Spleen (tissue), 11 donors: ENCODE measurements around the gene NBPF3. TPM values are rescaled to one million over a fixed set of nuclear protein-coding genes. Genes with fewer than 3 reads are reported as not detected.

ENCODE experiments used
- DNase-seq: peaks from one replicate; pipeline ENCODE4 v3.0.0-alpha.2; 2020
- H3K27ac ChIP-seq, 8 donors: fragments of 200-600 bp; sonication (generic) in 7 of 8; 1 replicate in 4 of 8; 2 replicates in 4 of 8; pipeline versions ENCODE4 v1.5.0 to v1.8.0; 2016 to 2021; ENCODE audit warnings: inconsistent platforms in 4 of 8, mild to moderate bottlenecking in 4 of 8, moderate library complexity in 1 of 8
- H3K27me3 ChIP-seq, 7 donors: fragments of 200-600 bp; sonication (generic) in 6 of 7; replicated peaks in 1 of 7; 1 replicate in 4 of 7; 2 replicates in 3 of 7; pipeline versions ENCODE4 v1.5.0 to v1.8.0; 2016 to 2021; ENCODE audit warnings: inconsistent platforms in 3 of 7, mild to moderate bottlenecking in 1 of 7
- H3K36me3 ChIP-seq, 6 donors: fragments of 200-600 bp; sonication (generic) in 5 of 6; 1 replicate in 4 of 6; 2 replicates in 2 of 6; pipeline versions ENCODE4 v1.5.0 to v1.8.0; 2016 to 2021; ENCODE audit warnings: inconsistent platforms in 2 of 6
- H3K4me1 ChIP-seq, 6 donors: fragments of 200-600 bp; sonication (generic) in 5 of 6; 1 replicate in 3 of 6; 2 replicates in 3 of 6; pipeline versions ENCODE4 v1.5.0 to v1.8.0; 2016 to 2021; ENCODE audit warnings: inconsistent platforms in 3 of 6
- H3K4me3 ChIP-seq, 8 donors: fragments of 200-600 bp; sonication (generic) in 7 of 8; 1 replicate in 4 of 8; 2 replicates in 4 of 8; pipeline versions ENCODE4 v1.5.0 to v1.8.0; 2016 to 2021; ENCODE audit warnings: inconsistent platforms in 4 of 8, mild to moderate bottlenecking in 4 of 8, moderate library complexity in 2 of 8
- H3K9me3 ChIP-seq, 8 donors: fragments of 200-600 bp; sonication (generic) in 7 of 8; 1 replicate in 4 of 8; 2 replicates in 4 of 8; pipeline versions ENCODE4 v1.5.0 to v1.8.0; 2016 to 2021; ENCODE audit warnings: inconsistent platforms in 4 of 8
- POLR2A ChIP-seq, 3 donors: fragments of 450-650 bp; IDR thresholded peaks; one replicate each; pipeline ENCODE4 v1.5.1; 2017; ENCODE audit warnings: antibody characterized with exemption in 3 of 3, mild to moderate bottlenecking in 1 of 3
- POLR2AphosphoS5 ChIP-seq, 3 donors: sonication (generic); formaldehyde crosslinking; IDR thresholded peaks; one replicate each; pipeline ENCODE4 v1.5.1; 2017; ENCODE audit warnings: antibody characterized with exemption in 3 of 3
- whole genome bisulfite sequencing, 5 donors: extraction: QIAGEN DNeasy Blood & Tissue Kit in 3 of 5; methylation state at CpG; one replicate each; pipeline versions ENCODE4 v1.1.5 to v1.1.7; 2013 to 2018; 5-methylcytosine and 5-hydroxymethylcytosine counted together
- intact Hi-C: fragments of 100-400 bp; cut with DNase I; formaldehyde crosslinking; loops from one replicate; pipeline ENCODE4 v1.15.0; 2023; ENCODE audit warnings: low total_unique reads
- polyA plus RNA-seq, 3 donors: library from polyadenylated mRNA; stranded (reverse); fragments of 200-250 nt; gene quantifications; one replicate each; pipeline ENCODE4 v1.2.1, GENCODE V29; 2013
- total RNA-seq, 7 donors: library from RNA; depleted of rRNA in 3 of 7; stranded (reverse); fragments of >200 nt in 3 of 7; fragmentation: NEBNext Ultra II Directional in 4 of 7; extraction: Animal tissue kit (Norgen Biotek cat#: 25700) in 4 of 7; gene quantifications; one replicate each; pipeline versions ENCODE4 v1.1.0 to v1.2.1, GENCODE V29; 2016 to 2021
- TF ChIP-seq, protein P1 (sequence below), 11 experiments: fragments of 200-600 bp in 7 of 11; fragments of 450-650 bp in 4 of 11; sonication (generic) in 4 of 11; IDR thresholded peaks in 8 of 11; conservative IDR thresholded peaks in 3 of 11; 1 replicate in 7 of 11; 2 replicates in 4 of 11; pipeline versions ENCODE4 v1.4.0 to v1.8.0; 2016 to 2021; ENCODE audit warnings: antibody characterized with exemption in 11 of 11, inconsistent platforms in 4 of 11, mild to moderate bottlenecking in 1 of 11
- donor health status: healthy with polysubstance abuse.
- donor health status: DM: no; HTN: no; CAD: no; lungs with moderate emphysema.
- donor health status: DM: no; HTN: no; CAD: no.
- donor health status: Bipolar disorder and iron deficiency.
- donor health status: healthy.
- donor health status: DM: no; HTN: no; CAD: no.
- donor health status: DM: yes; HTN: yes; CAD: no.

The NBPF3 gene
- total and polyA plus RNA-seq, 10 donors: 0.49 to 18.6 (median 9.2) TPM

GRCh38 chr1:21524220-21524619, 84.3 kb downstream of the NBPF3 start:
- Histone ChIP-seq H3K4me3 (no peak overlapping the region), H3K36me3 (no peaks in the 10 kb centered on the region), H3K9me3 (no peaks in the 10 kb centered on the region), H3K27ac (peak overlapping the region in 6 of 8 donors; percentile 47 to 83 (median 70)), H3K27me3 (no peaks in the 10 kb centered on the region), H3K4me1 (peaks cover 12 to 59% (median 39%) of the 10 kb centered on the region in 6 donors)
- TF ChIP-seq, protein P1, sequence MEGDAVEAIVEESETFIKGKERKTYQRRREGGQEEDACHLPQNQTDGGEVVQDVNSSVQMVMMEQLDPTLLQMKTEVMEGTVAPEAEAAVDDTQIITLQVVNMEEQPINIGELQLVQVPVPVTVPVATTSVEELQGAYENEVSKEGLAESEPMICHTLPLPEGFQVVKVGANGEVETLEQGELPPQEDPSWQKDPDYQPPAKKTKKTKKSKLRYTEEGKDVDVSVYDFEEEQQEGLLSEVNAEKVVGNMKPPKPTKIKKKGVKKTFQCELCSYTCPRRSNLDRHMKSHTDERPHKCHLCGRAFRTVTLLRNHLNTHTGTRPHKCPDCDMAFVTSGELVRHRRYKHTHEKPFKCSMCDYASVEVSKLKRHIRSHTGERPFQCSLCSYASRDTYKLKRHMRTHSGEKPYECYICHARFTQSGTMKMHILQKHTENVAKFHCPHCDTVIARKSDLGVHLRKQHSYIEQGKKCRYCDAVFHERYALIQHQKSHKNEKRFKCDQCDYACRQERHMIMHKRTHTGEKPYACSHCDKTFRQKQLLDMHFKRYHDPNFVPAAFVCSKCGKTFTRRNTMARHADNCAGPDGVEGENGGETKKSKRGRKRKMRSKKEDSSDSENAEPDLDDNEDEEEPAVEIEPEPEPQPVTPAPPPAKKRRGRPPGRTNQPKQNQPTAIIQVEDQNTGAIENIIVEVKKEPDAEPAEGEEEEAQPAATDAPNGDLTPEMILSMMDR (IDR thresholded peaks at IDR 0.05 in 8 of 11, conservative IDR thresholded peaks at IDR 0.05 in 3 of 11): no peak
- no peak for TF ChIP-seq POLR2AphosphoS5 (IDR thresholded peaks at IDR 0.05)
- TF ChIP-seq POLR2A (IDR thresholded peaks at IDR 0.05): no peak
- WGBS, 5 donors: 81 to 89% (median 86%) methylated on average over 5 of the region's 5 CpGs
- intact Hi-C loops: no loop called here
- DNase-seq: peak; percentile 36

- Histone ChIP-seq H3K4me1 (peaks cover 12 to 53% (median 33%) of the 10 kb centered on the region in 6 donors), H3K4me3 (peak overlapping the region in 1 of 8 donors; percentile 36), H3K27me3 (no peaks in the 10 kb centered on the region), H3K27ac (peak overlapping the region in 7 of 8 donors; percentile 47 to 83 (median 69)), H3K36me3 (no peaks in the 10 kb centered on the region), H3K9me3 (no peaks in the 10 kb centered on the region)
- no peak for DNase-seq
- 22 to 47% (median 30%) methylated on average over 10 to 14 of the region's 14 CpGs for whole genome bisulfite sequencing, 5 donors
- intact Hi-C loops: no loop called here
- TF ChIP-seq POLR2A (IDR thresholded peaks at IDR 0.05) (no peak), POLR2AphosphoS5 (IDR thresholded peaks at IDR 0.05) (peak in 2 of 3 donors; percentile 62 to 63)
- TF ChIP-seq, protein P1 (IDR thresholded peaks at IDR 0.05 in 8 of 11, conservative IDR thresholded peaks at IDR 0.05 in 3 of 11): no peak
Measured at GRCh38 chr1:21524686-21525339, 84.9 kb downstream of the NBPF3 start.

DNA sequence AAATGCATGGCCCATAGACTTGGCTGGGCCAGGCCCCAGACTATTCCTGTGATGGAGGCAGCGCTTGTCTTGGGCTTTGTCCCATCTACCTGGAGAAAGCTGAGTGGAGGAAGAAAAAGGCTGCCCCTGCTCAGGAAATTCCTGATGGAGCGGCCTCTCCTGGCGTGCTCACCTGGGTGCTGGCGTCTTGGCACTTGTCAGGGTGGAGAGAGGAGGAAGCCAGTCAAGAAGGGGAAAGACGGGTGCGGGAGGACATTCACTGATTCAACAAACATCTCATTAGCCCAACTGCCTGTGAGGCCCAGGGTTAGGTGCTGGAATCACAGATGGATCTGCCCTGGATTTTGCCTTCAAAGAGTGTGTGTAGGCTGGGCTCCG, 85.4 kb downstream of the NBPF3 start:
- 77 to 88% (median 84%) methylated on average over 7 of the region's 7 CpGs for WGBS, 5 donors
- no peaks in the 10 kb centered on the region for H3K27me3 ChIP-seq
- no peak for DNase-seq
- no peaks in the 10 kb centered on the region for H3K9me3 ChIP-seq
- intact Hi-C loops: no loop called here
- H3K27ac ChIP-seq: peak overlapping the region in 6 of 8 donors; percentile 67 to 83 (median 70)
- peaks cover 12 to 48% (median 29%) of the 10 kb centered on the region in 6 donors for H3K4me1 ChIP-seq
- no peaks in the 10 kb centered on the region for H3K36me3 ChIP-seq
- TF ChIP-seq POLR2AphosphoS5 (IDR thresholded peaks at IDR 0.05) (no peak), POLR2A (IDR thresholded peaks at IDR 0.05) (no peak)
- TF ChIP-seq, protein P1 (IDR thresholded peaks at IDR 0.05 in 8 of 11, conservative IDR thresholded peaks at IDR 0.05 in 3 of 11): no peak
- H3K4me3 ChIP-seq: no peak overlapping the region

GRCh38 chr1:21526441-21526840, 86.5 kb downstream of the NBPF3 start:
- WGBS, 5 donors: 36 to 56% (median 37%) methylated on average over 1 of the region's 1 CpG
- Histone ChIP-seq H3K4me1 (peaks cover 12 to 39% (median 29%) of the 10 kb centered on the region in 6 donors), H3K9me3 (no peaks in the 10 kb centered on the region), H3K36me3 (no peaks in the 10 kb centered on the region), H3K27ac (no peak overlapping the region), H3K27me3 (no peaks in the 10 kb centered on the region), H3K4me3 (no peak overlapping the region)
- intact Hi-C loops: no loop called here
- DNase-seq: no peak
- TF ChIP-seq, protein P1 (IDR thresholded peaks at IDR 0.05 in 8 of 11, conservative IDR thresholded peaks at IDR 0.05 in 3 of 11): no peak
- TF ChIP-seq POLR2A (IDR thresholded peaks at IDR 0.05) (no peak), POLR2AphosphoS5 (IDR thresholded peaks at IDR 0.05) (no peak)
